Breast epithelium (tissue), 3 donors: ENCODE measurements around the gene ZNF423.
"Not testable (repeated sequence)": the region's sequence is repeated elsewhere in the genome, so short reads cannot be mapped to it uniquely, and the experiment has no call there.

Source experiments
- POLR2AphosphoS5 ChIP-seq, 3 donors: sonication (generic); formaldehyde crosslinking; IDR thresholded peaks; one replicate each; pipeline ENCODE4 v1.6.1; 2017; ENCODE audit warnings: antibody characterized with exemption in 3 of 3
- TF ChIP-seq, protein P1 (sequence below), 3 donors: fragments of 450-650 bp; IDR thresholded peaks; one replicate each; pipeline ENCODE4 v1.5.1; 2016 to 2017; ENCODE audit warnings: antibody characterized with exemption in 3 of 3, mild to moderate bottlenecking in 3 of 3, moderate library complexity in 3 of 3

- TF ChIP-seq, protein P1, sequence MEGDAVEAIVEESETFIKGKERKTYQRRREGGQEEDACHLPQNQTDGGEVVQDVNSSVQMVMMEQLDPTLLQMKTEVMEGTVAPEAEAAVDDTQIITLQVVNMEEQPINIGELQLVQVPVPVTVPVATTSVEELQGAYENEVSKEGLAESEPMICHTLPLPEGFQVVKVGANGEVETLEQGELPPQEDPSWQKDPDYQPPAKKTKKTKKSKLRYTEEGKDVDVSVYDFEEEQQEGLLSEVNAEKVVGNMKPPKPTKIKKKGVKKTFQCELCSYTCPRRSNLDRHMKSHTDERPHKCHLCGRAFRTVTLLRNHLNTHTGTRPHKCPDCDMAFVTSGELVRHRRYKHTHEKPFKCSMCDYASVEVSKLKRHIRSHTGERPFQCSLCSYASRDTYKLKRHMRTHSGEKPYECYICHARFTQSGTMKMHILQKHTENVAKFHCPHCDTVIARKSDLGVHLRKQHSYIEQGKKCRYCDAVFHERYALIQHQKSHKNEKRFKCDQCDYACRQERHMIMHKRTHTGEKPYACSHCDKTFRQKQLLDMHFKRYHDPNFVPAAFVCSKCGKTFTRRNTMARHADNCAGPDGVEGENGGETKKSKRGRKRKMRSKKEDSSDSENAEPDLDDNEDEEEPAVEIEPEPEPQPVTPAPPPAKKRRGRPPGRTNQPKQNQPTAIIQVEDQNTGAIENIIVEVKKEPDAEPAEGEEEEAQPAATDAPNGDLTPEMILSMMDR (IDR thresholded peaks at IDR 0.05) = not testable (repeated sequence)
- not testable (repeated sequence) for TF ChIP-seq POLR2AphosphoS5 (IDR thresholded peaks at IDR 0.05)
These were observed 22.6 kb upstream of the ZNF423 start for GRCh38 chr16:49878540-49878939.
